HG03460 (cell line): Measurements from ENCODE around the gene PRKCQ.
A peak's percentile ranks its signal among the peaks of the same experiment; 100 is the strongest.
"Not testable (repeated sequence)": the region's sequence is repeated elsewhere in the genome, so short reads cannot be mapped to it uniquely, and the experiment has no call there.

Source experiments
- ATAC-seq: cut with Tn5 transposase; IDR thresholded peaks from one replicate; pipeline ENCODE4 v1.9.1; 2021; ENCODE audit not compliant: unreplicated experiment

Gene PRKCQ

DNA sequence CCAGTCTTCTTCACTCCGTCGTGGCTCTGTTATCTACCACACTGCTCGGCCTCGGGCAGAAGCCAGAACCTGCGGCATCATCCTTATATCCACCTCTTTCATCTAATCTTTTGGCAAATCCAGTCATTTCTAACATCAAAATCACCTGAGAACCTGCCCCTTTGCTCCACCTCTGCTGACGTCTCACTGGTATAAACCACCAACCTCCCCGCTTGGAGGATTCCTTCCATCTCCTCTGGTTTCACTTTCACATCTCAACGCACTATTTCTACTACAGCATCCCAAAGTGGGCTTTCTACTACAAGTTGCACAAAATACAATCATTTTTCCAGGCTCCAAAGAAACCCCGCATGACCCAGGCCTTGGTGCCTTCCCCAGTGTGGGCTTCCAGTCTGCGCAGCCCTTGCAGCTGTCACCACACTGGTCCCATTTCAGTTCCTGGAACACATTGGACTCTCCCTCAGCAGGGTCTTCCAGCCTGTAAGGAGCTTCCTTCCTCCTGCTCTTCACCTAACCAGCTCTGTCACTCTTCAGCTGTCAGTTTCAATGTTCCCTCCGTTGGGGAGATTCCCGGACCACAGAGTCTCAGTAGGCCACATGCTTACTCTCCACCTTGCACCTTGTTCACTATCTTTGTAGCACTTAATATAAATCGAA, 85.0 kb downstream of the PRKCQ start:
- ATAC-seq: no peak

DNA sequence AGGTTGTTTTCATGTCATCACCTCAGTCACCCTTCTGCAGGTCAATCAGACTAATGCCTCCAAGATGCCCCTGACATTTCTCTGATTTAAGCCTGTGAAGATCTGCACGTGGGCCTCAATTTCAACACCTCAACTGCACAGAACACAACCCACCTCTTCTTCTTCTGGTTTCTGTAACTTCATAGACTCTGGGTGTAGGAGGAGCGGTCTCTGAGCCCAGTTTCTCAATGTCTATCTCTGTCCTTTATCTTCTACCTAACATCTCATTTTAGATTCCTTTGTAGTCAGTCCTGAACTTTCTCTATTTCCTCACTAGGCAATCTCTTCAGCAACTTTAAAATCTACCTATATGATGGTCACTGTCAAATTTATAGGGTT, 85.6 kb downstream of the PRKCQ start:
- ATAC-seq: no peak

DNA sequence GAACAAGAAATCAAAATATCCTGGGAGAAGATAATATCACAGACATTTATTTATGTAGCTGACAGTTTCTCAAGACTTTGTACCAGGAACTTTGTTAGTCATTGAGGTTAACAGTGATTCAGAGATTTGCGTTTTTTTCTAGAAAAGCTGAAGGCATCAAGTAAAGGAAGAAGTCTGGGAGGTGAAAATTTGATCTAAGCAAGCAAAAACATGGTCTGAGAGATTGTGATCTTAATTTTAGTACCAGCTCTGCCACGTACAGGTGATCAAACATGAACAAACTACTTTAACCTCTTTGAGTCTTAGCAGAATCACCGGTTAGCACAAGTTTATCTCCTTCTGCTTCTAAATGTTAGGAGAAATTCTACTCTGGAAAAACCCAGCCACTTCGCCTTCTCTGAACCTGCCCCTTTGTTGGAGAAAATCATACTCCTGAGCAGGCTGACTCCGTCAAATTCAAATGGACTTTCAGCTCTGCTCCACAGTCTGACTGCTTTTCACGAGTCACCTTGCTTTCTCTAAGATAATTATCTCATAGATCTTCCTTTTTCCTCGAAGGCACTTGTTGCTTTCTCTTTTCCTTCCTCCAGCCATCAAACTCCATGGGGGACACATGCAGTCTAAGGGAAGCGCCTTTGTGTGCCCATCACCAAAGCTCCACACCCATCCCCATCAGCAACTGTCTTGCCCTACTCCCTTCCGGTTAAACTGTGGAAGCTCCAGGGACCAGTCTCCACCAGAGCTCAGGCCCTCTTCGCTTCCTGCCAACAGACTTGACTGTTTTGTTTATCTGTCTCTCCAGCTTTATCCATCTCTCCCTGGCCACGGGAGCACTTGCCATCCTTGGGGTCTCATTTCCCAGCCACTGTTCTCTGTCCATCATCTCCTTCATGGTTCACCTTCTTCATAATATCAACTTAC, 86.3 kb downstream of the PRKCQ start:
- ATAC-seq: no peak

DNA sequence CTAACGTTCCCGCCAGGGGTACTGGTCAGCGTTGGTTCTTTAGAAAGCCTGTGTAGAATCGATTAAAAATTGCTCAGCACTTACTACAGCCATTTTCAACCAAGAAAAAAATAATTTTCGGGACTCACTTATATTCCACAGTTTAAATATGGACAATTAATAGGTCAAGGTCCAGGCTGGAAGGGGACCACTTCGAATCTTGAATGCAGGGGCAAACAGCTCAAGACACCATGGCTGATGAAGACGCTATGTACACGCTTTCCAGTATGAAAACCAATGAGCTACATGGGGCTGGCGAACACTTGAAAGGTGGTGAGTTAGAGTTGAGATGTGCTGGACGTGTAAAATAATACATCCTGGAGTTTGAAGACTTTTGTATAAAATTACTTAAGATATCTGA, 87.2 kb downstream of the PRKCQ start:
- no peak for ATAC-seq

DNA sequence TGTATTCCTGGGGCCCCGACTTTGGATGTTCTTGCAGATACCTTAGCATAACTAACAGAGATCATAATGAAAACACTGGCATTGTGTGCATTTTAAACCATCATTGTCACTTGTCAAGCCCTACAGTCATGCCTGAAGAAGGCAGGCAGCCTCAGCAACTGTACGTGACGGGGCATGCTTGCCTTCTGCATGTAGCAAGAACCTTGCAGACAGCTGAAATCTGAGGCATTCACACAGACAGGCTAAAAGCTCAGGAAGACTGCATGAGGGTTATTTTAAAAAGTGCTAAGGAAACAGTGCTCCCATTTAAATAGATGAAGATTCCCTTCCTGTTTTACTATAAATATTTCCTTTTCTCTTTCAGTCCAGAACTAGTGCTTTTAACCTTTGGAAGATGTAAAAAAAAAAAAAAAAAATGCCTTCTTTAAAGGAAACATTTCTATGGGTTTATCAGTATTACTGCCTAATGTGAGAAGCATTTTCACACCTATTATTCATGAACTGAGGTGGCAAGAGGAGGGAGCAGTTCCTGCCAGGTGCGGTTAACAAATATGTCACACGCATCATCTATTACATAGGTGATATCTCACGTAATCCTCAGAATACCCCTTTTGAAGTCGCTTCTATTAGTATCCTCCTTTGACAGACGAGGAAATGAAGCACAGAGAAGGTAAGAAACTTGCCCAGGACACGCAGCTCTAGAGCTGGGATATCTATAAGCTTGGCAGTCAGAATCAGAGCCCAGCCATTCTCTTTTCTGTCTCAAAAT, 88.1 kb downstream of the PRKCQ start:
- no peak for ATAC-seq

DNA sequence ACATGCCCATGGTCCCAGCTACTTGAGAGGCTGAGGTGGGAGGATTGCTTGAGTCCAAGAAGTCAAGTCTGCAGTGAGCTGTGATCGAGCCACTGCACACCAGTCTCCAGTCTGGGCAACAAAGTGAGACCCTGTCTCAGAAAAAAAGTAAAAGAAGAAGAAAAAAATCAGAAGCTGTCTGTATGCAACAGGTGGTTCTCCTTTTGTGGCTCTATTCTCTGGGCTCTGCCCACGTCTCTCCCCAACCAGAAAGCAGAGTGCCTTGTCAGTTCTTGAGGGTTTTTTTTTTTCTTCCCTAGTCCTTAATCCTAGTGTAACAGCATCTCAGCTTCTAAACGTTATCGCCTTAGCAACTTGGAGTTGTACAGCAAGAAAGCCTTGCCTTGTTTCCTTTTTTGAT, 89.5 kb downstream of the PRKCQ start:
- no peak for ATAC-seq

DNA sequence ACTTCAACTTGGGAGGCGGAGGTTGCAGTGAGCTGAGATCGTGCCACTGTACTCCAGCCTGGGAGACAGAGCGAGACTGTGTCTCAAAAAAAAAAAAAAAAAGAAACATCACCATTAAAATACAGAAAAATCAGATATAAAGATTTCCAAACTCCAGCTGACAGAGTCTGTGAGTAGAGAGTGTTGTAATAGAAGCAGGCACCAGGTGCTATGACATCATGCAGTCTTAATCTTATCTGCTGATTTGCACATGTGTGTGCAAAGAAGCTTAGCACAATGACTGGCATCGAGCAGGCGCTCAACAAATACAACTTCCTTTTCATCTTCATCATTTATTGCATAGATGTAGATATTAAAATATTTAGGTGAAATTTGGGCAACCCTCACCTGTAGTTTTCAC, 92.2 kb downstream of the PRKCQ start:
- no peak for ATAC-seq

DNA sequence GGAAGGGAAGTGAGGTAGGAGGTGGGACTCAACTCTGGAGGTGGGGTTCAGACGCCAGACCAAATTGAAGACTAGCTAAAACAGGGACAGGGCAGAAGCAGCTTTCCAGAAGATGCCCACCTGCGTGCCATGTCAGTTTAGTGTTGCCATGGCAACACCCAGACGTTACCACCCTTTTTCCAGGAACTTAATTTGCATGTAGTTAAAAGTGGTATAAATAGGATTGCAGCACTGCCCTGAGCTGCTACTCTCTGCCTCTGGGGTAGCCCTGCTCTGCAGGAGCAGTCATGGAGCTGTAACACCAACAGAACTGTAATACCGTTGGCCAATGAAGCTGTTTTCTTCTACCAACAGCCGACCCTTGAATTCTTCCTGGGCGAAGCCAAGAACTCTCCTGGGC, 93.8 kb downstream of the PRKCQ start:
- ATAC-seq: no peak

DNA sequence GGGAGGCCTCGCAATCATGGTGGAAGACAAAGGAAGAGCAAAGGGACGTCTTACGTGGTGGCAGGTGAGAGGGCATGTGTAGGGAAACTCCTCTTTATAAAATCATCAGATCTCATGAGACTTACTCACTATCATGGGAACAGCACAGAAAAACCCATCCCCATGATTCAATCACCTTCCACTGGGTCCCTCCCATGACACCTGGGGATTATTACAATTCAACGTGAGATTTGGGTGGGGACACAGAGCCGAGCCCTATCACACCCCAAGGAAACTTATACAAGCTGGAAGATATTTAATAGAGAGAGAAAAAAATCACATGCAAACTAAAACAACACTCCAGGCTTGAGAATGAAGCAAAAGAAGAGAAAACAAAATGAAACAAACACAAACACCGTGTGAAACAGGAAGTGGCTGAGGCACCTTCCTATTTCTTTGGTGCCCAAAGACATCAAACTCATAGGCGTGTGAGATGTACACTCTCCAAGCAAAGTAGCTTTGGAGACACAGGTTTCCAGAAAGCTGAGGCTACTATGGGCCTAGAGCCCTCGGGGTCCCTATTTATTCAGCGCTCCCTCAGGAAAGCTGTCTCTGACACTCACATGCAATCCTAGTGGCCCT, 97.2 kb downstream of the PRKCQ start:
- no peak for ATAC-seq

DNA sequence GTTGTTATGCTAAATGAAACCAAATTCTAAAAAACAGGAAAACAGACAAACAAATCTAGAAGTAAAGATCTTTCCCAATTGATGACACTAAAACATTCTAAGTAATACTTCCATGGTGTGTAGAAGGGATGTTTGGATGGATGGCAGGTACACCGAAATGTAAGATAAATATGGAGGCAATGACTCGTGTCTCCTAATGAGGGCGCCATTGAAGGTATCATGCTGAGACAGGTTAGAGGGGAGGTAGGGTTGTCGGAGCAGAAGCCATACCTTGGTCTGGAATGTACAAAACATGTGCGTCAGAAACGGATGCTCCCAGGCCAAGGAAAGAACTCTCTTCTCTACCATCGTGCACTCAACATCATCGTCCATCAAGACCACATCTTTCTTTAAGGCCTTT, 101.4 kb downstream of the PRKCQ start:
- no peak for ATAC-seq

DNA sequence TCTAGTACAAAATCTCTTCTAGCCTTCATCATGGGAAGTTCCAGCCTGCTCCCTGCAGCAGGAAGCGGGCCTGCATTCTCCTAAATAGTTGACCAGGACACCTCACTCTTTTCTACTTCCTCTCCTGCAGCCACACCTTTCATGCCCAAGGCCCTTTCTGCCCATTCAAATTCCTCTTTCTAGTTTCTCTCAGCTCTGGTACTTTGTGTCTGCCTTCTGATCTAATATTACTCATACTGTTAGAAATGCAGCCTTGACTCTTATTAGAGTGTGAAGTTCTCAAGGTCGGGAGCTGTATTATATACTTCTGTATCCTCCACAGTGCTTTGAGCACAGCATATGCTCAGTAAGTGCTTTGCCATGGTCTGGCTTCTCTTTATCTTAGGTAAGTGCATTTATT, 103.1 kb downstream of the PRKCQ start:
- no peak for ATAC-seq

DNA sequence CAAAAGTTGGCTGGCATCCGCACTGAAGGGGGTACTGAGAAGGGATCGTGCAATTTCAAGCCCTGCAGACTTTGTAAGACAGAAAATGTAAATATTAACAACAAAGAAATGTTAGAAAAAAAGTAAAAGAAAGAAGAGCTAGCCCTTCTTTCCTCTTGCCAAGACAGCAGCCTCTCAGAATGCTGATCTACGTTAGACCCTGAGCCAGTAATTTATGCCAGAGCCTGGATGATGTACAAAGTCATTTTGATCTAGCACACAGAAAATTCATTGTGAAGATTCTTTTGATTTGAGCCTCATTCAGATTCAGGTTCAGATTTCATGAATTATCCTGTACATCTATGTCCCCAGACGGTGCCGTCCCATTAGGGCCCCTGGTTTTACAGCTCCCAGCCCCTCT, 105.2 kb downstream of the PRKCQ start:
- ATAC-seq: no peak

DNA sequence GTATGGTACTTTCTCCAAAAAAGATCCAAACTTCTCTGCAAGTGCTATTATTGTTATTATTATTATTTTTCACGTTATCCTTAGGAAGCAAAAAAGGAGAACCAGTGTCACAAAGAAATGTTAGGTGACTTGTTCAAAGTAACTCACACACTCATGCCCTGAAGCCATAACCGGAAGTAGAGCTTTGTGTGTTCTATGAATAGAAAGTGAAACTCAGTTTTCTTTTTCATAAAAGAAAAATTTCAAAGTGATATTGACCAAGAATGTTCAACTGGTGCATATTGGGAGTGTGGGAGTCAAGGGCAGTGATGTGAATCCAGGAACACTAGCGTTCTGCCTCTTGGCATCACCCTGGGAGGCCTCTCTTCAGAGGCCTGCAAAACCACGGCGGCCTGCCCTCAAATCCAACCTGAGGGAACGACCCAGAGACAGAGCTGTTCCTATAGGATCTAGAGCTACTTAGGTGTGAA, 106.1 kb downstream of the PRKCQ start:
- ATAC-seq: peak; percentile 60

DNA sequence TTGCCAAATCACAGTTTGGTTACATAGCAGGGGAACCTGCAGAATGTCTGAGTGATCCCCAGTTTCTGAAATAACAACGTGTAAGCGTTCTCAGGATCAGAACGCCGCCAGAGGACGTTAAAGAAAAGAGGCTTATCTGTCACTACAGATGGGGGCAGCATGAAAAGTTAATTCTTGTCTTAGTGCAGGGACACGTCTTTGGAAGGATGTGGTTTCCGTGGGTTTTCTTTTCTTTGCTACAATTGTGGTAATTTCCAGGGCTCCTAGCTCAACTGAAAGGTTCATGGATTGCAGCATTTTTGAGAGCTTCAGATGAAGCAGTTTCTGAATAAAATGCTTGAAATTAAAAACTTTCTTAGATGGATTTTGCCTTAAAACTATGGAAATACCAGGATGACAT, 106.6 kb downstream of the PRKCQ start:
- peak; percentile 59 for ATAC-seq

DNA sequence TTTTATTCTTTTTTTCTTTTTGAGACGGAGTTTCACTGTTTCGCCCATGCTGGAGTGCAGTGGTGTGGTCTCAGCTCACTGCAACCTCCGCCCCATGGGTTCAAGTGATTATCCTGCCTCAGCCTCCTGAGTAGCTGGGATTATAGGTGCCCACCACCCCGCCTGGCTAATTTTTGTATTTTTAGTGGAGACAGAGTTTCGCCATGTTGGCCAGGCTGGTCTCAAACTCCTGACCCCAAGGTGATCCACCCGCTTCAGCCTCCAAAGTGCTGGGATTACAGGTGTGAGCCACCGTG, 107.4 kb downstream of the PRKCQ start:
- ATAC-seq: not testable (repeated sequence)

DNA sequence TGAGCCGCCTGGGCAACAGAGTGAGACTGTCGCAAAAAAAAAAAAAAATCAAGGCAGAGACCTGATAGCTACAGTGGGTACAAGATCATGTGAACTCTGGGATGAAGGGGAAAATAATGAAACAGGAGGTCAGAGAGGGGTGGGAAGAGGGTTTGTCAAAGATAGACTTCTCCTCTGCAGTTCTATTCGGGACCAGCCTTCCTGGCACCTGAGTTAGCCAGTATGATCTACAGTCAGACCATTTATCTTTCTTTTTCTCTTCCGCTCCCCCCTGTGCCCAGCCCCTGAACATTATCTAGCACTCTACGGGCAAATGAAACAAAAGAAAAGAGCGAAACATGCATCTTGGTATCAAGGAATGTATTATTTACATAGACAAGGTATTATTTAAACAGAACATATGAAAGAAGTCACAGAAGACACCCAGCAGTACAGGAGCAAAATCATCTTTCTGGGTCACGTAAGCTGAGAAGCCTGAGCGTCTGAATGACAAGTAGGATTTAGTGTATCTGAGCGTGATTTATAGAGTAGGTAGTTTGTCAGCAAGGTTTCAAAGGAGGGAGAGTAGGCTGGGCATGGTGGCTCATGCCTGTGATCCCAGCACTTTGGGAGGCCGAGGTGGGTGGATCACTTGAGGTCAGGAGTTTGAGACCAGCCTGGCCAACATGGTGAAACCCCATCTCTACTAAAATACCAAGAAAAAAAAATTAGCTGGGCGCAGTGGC, 109.0 kb downstream of the PRKCQ start:
- no peak for ATAC-seq

DNA sequence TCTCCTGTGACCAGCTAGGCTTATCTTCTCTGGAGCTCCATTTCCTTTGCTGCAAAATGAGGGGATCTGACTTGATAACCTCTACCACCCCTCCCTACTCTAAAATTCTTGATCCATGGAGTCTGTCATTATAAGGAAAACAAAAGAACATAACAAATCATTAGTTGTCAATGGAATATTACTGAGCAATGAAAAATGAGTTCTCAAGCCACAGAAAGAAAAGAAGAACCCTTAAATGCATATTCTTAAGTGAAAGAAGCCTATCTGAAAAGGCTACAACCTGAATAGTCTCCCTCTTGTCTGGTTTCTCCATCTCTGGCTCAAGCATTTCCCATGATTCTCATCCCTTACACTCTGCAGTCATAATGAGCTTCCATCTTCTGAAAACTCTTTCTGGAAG, 110.4 kb downstream of the PRKCQ start:
- ATAC-seq: no peak

DNA sequence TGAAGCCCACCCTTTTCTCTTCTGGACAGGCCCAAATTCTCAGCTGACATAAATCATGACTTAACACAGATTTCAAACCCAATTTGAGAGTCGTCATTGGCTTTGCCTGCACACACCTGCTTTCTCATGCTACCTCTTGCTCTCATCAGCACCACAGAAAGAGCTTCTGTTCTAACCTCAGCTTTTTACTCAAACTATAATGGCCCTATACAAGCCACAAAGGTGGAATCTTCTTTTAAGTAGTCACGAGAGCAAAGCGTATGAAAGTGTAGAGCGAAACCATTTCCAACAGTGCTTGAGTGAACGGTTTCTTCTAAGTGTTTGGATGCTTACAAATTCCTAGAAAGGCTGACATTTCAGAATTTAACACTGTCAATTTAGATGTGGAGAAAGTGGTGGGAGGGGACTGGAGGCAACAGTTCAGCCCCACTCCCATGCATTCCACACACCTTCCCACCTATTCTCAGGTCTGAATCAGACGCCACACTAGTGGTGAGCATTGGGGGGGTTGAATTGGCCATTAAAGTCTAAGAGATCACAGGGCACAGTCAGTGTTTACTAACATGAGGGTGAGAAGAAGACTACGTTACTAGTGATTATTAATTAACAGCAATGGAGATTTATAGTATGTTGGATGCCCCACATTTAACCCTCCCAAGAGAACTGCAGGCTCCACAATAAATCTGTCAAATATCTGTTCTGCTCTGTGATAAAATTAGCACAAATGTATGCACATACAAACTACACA, 114.0 kb downstream of the PRKCQ start:
- no peak for ATAC-seq

DNA sequence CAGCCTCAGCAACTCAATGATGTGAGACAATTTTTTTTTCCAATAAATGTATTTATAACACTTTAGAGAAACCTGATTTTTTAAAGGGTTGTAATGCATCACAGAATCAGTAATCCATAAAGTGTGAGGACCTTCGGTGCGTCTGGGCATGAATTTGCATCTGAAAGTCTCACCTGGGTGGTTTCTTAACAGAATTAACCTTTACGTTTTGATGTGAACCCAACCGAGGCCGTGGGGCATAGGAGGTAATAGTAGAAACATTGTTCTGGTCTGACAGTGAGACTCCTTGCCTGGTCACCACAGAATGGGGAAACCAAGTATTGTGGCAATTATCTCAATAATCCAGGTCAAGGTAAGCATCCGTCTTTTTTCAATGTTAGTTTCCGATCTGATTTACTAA, 114.6 kb downstream of the PRKCQ start:
- no peak for ATAC-seq

DNA sequence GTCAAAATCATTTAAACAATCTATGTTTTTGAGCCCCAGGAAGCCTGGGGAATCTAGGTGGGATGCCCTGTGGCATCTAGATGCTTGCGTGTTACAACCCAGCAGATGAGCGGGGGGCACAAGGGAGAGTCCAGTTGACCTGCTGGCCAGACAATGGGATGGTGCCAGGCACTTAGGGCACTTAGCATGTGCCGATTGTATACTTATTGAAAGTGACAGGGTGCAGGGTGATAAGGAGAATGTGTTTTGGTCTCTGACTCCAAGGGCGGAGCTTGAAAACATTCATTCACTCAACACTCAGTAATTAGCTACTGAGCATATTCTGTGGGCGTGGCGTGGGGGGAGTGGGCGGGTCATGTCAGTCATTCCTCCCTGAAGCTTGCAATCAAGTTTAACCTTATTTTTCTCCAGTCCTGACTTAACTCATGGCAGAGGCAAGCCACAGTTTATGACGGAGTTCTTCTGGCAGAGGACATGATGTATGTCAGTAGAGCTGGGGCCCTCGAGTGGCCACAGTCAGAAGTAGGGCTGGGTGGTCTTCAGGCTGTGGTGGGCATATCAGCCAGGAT, 115.1 kb downstream of the PRKCQ start:
- no peak for ATAC-seq
